CD8-positive, alpha-beta memory T cell (primary cell): ENCODE results near the gene PGBD5. TPM values are rescaled to one million over a fixed set of nuclear protein-coding genes. Genes with fewer than 3 reads are reported as not detected.
"Not testable (repeated sequence)": the region's sequence is repeated elsewhere in the genome, so short reads cannot be mapped to it uniquely, and the experiment has no call there.

ENCODE experiments used
- CTCF ChIA-PET: fragments of 350-600 bp; sonication (Branson Sonifier 250); formaldehyde crosslinking; loops from one replicate; lab custom pipeline; 2021; ENCODE audit warnings: antibody characterized with exemption; lab: Charles Lee
- POLR2A ChIA-PET: fragments of 350-600 bp; sonication (Branson Sonifier 250); formaldehyde crosslinking; loops from one replicate; lab custom pipeline; 2021; ENCODE audit warnings: antibody characterized with exemption; lab: Charles Lee
- DNase-seq, 5 donors: peaks; one replicate each; pipeline versions ENCODE4 v3.0.0 to v3.0.0-alpha.2; 2020 to 2022; ENCODE audit warnings: mixed read lengths in 1 of 5
- H3K27ac ChIP-seq: one replicate; pipeline ENCODE4 v1.7.0; 2013; ENCODE audit warnings: low read depth, mild to moderate bottlenecking, low read length, moderate library complexity
- H3K27me3 ChIP-seq: 2 replicates; pipeline ENCODE4 v1.7.0; 2013; ENCODE audit warnings: low read length, mild to moderate bottlenecking; ENCODE audit not compliant: insufficient read depth, poor library complexity, severe bottlenecking
- H3K36me3 ChIP-seq: 2 replicates; pipeline ENCODE4 v1.7.0; 2013; ENCODE audit warnings: mild to moderate bottlenecking, low read length, moderate library complexity; ENCODE audit not compliant: insufficient read depth
- H3K4me1 ChIP-seq: 2 replicates; pipeline ENCODE4 v1.7.0; 2013; ENCODE audit warnings: mild to moderate bottlenecking, low read length, moderate library complexity; ENCODE audit not compliant: insufficient read depth
- H3K4me3 ChIP-seq: 2 replicates; pipeline ENCODE4 v1.7.0; 2013; ENCODE audit warnings: mild to moderate bottlenecking, low read length
- H3K9me3 ChIP-seq: 2 replicates; pipeline ENCODE4 v1.7.0; 2013; ENCODE audit warnings: mild to moderate bottlenecking, low read length
- H3K27ac Mint-ChIP-seq, 8 donors: one replicate each; pipeline ENCODE4 v1.8.0; 2020 to 2021; ENCODE audit warnings: mixed read lengths in 8 of 8, mild to moderate bottlenecking in 6 of 8, inconsistent platforms in 3 of 8, moderate library complexity in 3 of 8
- H3K27me3 Mint-ChIP-seq, 2 donors: one replicate each; pipeline ENCODE4 v1.8.0; 2020 to 2021; ENCODE audit warnings: mixed read lengths in 2 of 2, mild to moderate bottlenecking in 1 of 2, moderate library complexity in 1 of 2
- H3K36me3 Mint-ChIP-seq, 3 donors: one replicate each; pipeline ENCODE4 v1.8.0; 2020 to 2021; ENCODE audit warnings: mixed read lengths in 3 of 3, inconsistent platforms in 1 of 3, mild to moderate bottlenecking in 1 of 3
- H3K4me1 Mint-ChIP-seq, 3 donors: one replicate each; pipeline ENCODE4 v1.8.0; 2020 to 2021; ENCODE audit warnings: mixed read lengths in 3 of 3, inconsistent platforms in 1 of 3, mild to moderate bottlenecking in 1 of 3
- H3K4me3 Mint-ChIP-seq, 7 donors: one replicate each; pipeline ENCODE4 v1.8.0; 2020 to 2021; ENCODE audit warnings: mixed read lengths in 7 of 7, mild to moderate bottlenecking in 6 of 7, moderate library complexity in 4 of 7, inconsistent platforms in 2 of 7
- H3K9me3 Mint-ChIP-seq, 5 donors: one replicate each; pipeline ENCODE4 v1.8.0; 2020 to 2022; ENCODE audit warnings: mixed read lengths in 5 of 5, mild to moderate bottlenecking in 3 of 5, moderate library complexity in 2 of 5, inconsistent platforms in 1 of 5
- polyA plus RNA-seq: library from polyadenylated mRNA; unstranded; fragments of 300-500 nt; fragmentation: Illumina TruSeq; gene quantifications from one replicate; pipeline ENCODE4 v1.2.3, GENCODE V29; 2021
- total RNA-seq, 2 experiments: library from RNA; stranded (reverse); gene quantifications; one replicate each; pipeline ENCODE4 v1.2.3, GENCODE V29; 2021

The PGBD5 gene, protein sequence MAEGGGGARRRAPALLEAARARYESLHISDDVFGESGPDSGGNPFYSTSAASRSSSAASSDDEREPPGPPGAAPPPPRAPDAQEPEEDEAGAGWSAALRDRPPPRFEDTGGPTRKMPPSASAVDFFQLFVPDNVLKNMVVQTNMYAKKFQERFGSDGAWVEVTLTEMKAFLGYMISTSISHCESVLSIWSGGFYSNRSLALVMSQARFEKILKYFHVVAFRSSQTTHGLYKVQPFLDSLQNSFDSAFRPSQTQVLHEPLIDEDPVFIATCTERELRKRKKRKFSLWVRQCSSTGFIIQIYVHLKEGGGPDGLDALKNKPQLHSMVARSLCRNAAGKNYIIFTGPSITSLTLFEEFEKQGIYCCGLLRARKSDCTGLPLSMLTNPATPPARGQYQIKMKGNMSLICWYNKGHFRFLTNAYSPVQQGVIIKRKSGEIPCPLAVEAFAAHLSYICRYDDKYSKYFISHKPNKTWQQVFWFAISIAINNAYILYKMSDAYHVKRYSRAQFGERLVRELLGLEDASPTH
- not detected for total RNA-seq
- not detected for polyA plus RNA-seq

DNA sequence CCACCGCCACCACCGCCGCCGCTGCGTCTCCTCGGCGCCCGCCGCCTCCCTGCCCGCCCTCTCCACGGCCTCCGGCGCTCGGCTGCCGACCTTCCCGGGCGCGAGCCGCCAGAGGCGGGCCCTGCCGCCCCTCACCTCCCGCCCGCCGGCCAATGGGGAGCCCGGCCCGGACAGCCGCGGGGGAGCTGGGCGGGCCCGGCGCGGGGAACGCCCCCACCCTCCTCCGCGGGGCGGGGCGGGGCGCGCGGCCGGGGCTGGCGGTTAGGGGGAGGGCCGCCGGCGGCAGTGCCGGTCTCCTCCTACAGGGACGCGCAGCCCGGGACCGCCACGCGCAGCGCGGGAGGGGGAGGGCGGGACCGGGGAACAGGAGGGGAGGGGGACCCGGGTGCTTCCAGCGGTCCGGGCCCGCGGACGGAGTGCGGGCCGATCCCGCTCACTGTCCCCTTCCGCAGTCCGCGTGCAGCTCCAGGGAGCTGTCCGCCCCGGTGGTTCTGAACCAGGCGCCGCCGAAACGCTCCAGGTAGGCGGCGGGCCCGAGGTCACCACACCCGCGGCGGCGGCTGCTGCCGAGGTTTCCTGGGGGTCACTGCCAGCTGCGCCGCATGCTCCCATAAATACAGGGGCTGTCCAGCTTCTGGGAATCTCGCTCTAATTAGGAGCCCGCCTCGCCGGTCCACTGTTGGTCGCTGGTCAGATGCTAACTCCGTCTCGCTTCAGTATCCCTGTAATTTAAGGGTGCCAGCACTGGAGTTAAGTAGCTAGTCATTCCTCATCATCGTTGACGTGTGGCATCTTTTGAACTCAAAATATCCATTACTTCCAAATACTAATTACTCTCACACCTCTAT is at the start of gene PGBD5:
Gene PGBD5 (minus strand): TSS at position 87 of the 848 bp plus-strand sequence. CDS start 404 bp downstream, outside the sequence.
- POLR2A ChIA-PET: no interaction called here
- H3K4me1 Mint-ChIP-seq: peaks cover 10 to 14% (median 12%) of the 10 kb centered on the region in 3 donors
- H3K4me1 ChIP-seq: no peaks in the 10 kb centered on the region
- peaks cover 52 to 64% of the 10 kb centered on the region in 2 donors for H3K27me3 Mint-ChIP-seq
- H3K27ac ChIP-seq: no peak within 1 kb of the TSS
- no peaks in the 10 kb centered on the region for H3K36me3 ChIP-seq
- peaks cover 0 to 2% (median 0%) of the 10 kb centered on the region in 3 donors for H3K36me3 Mint-ChIP-seq
- peak within 1 kb of the TSS in 2 of 8 donors; percentile 15 to 74 for H3K27ac Mint-ChIP-seq
- DNase-seq: peak; percentile 1 to 52 (median 20)
- H3K4me3 ChIP-seq: no peak within 1 kb of the TSS
- peaks cover 32% of the 10 kb centered on the region for H3K27me3 ChIP-seq
- H3K9me3 Mint-ChIP-seq: peaks cover 0 to 7% (median 1%) of the 10 kb centered on the region in 5 donors
- CTCF ChIA-PET: no interaction called here
- H3K9me3 ChIP-seq: no peaks in the 10 kb centered on the region
- H3K4me3 Mint-ChIP-seq: peak within 1 kb of the TSS; percentile 61 to 89 (median 82)

DNA sequence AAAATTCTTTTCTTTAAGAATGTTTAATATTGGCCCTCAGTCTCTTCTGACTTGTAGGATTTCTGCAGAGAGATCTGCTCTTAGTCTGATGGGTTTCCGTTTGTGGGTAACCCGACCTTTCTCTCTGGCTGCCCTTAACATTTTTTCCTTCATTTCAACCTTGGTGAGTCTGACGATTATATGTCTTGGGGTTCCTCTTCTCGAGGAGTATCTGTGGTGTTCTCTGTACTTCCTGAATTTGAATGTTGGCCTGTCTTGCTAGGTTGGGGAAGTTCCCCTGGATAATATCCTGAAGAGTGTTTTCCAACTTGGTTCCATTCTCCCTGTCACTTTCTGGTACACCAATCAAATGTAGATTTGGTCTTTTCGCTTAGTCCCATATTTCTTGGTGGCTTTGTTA is 48.8 kb upstream of the PGBD5 start:
- H3K4me1 Mint-ChIP-seq, H3K27me3 ChIP-seq: not testable (repeated sequence)
- peaks cover 29 to 74% of the 10 kb centered on the region in 2 donors for H3K27me3 Mint-ChIP-seq

DNA sequence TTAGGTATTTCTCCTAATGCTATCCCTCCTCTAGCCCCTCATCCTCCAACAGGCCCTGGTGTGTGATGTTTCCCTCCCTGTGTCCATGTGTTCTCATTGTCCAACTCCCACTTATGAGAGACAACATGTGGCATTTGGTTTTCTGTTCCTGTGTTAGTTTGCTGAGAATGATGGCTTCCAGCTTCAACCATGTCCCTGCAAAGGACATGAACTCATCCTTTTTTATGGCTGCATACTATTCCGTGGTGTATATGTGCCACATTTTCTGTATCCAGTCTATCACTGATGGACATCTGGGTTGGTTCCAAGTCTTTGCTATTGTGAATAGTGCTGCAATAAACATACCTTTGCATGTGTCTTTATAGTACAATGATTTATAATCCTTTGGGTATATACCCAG is 44.6 kb upstream of the PGBD5 start:
- POLR2A ChIA-PET, H3K4me1 Mint-ChIP-seq, CTCF ChIA-PET, H3K36me3 ChIP-seq, H3K9me3 ChIP-seq, DNase-seq, H3K36me3 Mint-ChIP-seq, H3K27ac Mint-ChIP-seq, H3K4me3 ChIP-seq, H3K27me3 ChIP-seq, H3K4me3 Mint-ChIP-seq, H3K4me1 ChIP-seq, H3K27ac ChIP-seq: not testable (repeated sequence)
- Mint-ChIP-seq H3K9me3 (peaks cover 0 to 18% (median 10%) of the 10 kb centered on the region in 5 donors), H3K27me3 (peaks cover 23 to 47% of the 10 kb centered on the region in 2 donors)

More for the DNA sequence above, 48.8 kb upstream of the PGBD5 start:
- CTCF ChIA-PET, H3K36me3 ChIP-seq, POLR2A ChIA-PET, DNase-seq, H3K4me1 ChIP-seq, H3K27ac Mint-ChIP-seq, H3K4me3 Mint-ChIP-seq, H3K9me3 ChIP-seq, H3K4me3 ChIP-seq, H3K36me3 Mint-ChIP-seq, H3K27ac ChIP-seq: not testable (repeated sequence)
- peaks cover 0 to 15% (median 8%) of the 10 kb centered on the region in 5 donors for H3K9me3 Mint-ChIP-seq

DNA sequence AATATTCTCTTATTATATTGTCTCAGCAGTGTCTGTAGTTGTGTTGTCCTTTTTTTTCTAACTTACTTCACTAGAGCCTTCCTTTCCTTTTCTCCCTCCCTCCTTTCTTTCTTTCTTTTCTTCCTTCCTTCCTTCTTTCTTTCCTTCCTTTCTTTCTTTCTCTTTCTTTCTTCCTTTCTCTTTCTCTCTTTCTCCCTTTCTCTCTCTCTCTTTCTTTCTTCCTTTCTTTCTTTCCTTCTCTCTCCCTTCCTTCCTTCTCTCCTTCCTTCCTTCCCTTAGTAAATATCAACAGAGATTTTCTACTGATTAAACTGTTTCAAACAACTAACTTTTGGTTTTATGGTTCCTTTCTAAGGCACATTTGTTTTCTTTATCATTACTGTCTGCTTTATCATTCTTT is 43.1 kb upstream of the PGBD5 start:
- H3K9me3 ChIP-seq: no peaks in the 10 kb centered on the region
- H3K36me3 ChIP-seq: no peaks in the 10 kb centered on the region
- no peak overlapping the region for H3K27ac ChIP-seq
- no peak for DNase-seq
- Mint-ChIP-seq H3K27ac (no peak overlapping the region), H3K9me3 (peaks cover 0 to 16% (median 7%) of the 10 kb centered on the region in 5 donors), H3K4me1 (no peaks in the 10 kb centered on the region), H3K36me3 (no peaks in the 10 kb centered on the region), H3K4me3 (no peak overlapping the region), H3K27me3 (peaks cover 17 to 33% of the 10 kb centered on the region in 2 donors)
- no peak overlapping the region for H3K4me3 ChIP-seq
- no peaks in the 10 kb centered on the region for H3K4me1 ChIP-seq
- H3K27me3 ChIP-seq: no peaks in the 10 kb centered on the region
- ChIA-PET CTCF (no interaction called here), POLR2A (no interaction called here)

DNA sequence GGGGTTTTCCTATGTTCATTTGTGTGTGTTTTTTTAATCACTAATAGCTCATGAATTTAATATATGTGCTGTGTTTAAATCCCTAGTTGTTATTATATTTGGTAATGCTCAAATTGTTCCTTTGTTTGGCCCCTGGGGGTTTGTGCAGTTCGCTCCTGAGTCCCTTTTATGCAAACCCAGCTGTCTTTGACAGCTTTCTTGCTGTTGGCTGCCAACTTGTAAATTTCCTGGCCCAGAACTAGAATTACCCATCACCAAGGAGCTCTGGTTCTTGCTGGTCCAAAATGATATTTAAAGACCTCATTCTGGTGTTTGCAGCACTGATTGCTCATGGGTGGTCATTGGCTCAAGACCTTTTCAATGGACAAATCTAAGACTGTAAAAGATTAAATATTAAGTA is 39.6 kb upstream of the PGBD5 start:
- H3K27me3 ChIP-seq: no peaks in the 10 kb centered on the region
- H3K9me3 Mint-ChIP-seq: peaks cover 0 to 9% (median 2%) of the 10 kb centered on the region in 5 donors
- no peaks in the 10 kb centered on the region for H3K36me3 ChIP-seq
- no peak overlapping the region for H3K27ac ChIP-seq
- no peak for DNase-seq
- no peaks in the 10 kb centered on the region for H3K36me3 Mint-ChIP-seq
- CTCF ChIA-PET: no interaction called here
- H3K27ac Mint-ChIP-seq: no peak overlapping the region
- no peak overlapping the region for H3K4me3 ChIP-seq
- H3K9me3 ChIP-seq: no peaks in the 10 kb centered on the region
- peaks cover 6 to 29% of the 10 kb centered on the region in 2 donors for H3K27me3 Mint-ChIP-seq
- H3K4me1 Mint-ChIP-seq: no peaks in the 10 kb centered on the region
- no peak overlapping the region for H3K4me3 Mint-ChIP-seq
- POLR2A ChIA-PET: no interaction called here
- no peaks in the 10 kb centered on the region for H3K4me1 ChIP-seq

DNA sequence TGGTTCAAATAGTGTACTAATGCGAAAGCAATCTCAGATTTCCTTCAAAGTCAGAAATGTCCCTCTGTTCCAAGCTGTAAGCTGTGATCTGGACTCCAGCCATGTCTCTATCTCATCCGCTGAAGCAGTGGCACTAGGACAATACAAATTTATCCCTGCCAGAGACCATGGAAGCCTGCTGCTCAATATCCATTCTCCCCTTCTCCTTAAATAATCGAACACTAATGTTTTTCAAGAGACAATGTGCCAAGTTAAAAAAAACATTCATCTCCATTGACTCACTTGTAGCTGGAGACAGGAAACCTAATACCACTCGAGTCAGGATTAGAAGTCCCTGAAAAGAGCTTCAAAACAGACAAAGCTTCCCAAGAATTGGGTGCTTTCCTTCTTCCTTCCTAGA is 38.5 kb upstream of the PGBD5 start:
- H3K4me1 Mint-ChIP-seq: no peaks in the 10 kb centered on the region
- no peak overlapping the region for H3K27ac Mint-ChIP-seq
- Histone ChIP-seq H3K27ac (no peak overlapping the region), H3K9me3 (no peaks in the 10 kb centered on the region), H3K4me3 (no peak overlapping the region), H3K4me1 (no peaks in the 10 kb centered on the region), H3K27me3 (no peaks in the 10 kb centered on the region), H3K36me3 (no peaks in the 10 kb centered on the region)
- peaks cover 10 to 38% of the 10 kb centered on the region in 2 donors for H3K27me3 Mint-ChIP-seq
- H3K9me3 Mint-ChIP-seq: peaks cover 0 to 7% (median 3%) of the 10 kb centered on the region in 5 donors
- CTCF ChIA-PET: no interaction called here
- no peak overlapping the region for H3K4me3 Mint-ChIP-seq
- POLR2A ChIA-PET: no interaction called here
- H3K36me3 Mint-ChIP-seq: no peaks in the 10 kb centered on the region
- no peak for DNase-seq

DNA sequence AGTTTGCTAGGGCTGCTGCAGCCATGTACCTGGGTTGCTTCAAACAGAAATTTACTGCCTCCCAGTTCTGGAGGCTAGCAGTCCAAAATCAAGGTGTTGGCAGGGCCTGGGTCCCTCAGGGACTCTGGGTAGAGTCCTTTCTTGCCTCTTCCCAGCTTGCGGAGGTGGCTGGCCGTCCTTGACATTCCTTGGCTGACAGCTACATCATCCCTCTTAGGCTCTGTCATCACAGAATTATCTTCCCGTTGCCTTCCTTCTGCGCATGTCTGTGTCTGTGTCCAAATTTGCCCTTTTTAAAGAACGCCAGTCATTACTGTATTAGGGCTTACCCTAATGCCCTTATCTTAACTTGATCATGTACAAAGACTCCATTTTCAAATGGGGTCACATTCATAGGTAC is 37.6 kb upstream of the PGBD5 start:
- H3K27ac ChIP-seq: no peak overlapping the region
- no peak for DNase-seq
- no peaks in the 10 kb centered on the region for H3K9me3 ChIP-seq
- H3K27me3 Mint-ChIP-seq: peaks cover 10 to 46% of the 10 kb centered on the region in 2 donors
- no peaks in the 10 kb centered on the region for H3K4me1 ChIP-seq
- H3K36me3 Mint-ChIP-seq: no peaks in the 10 kb centered on the region
- no peak overlapping the region for H3K27ac Mint-ChIP-seq
- H3K9me3 Mint-ChIP-seq: peaks cover 0 to 5% (median 0%) of the 10 kb centered on the region in 5 donors
- no peak overlapping the region for H3K4me3 ChIP-seq
- ChIA-PET CTCF (no interaction called here), POLR2A (no interaction called here)
- H3K4me1 Mint-ChIP-seq: no peaks in the 10 kb centered on the region
- no peaks in the 10 kb centered on the region for H3K27me3 ChIP-seq
- H3K36me3 ChIP-seq: no peaks in the 10 kb centered on the region
- H3K4me3 Mint-ChIP-seq: no peak overlapping the region

DNA sequence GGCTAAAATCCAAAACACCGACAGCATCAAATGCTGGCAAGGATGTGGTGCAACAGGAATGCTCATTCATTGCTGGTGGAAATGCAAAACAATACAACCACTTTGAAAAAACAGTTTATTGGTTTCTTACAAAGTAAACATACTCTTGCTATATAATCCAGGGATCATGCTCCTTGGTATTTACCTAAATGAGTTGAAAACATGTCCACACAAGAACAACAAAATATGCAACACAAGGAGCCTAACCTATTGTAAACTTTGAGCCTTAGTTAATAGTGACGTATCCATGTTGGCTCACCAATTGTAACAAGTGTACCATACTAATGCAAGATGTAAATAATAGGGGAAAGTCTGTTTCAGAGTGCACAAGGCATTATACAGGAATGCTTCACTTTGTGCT is 37.2 kb upstream of the PGBD5 start:
- Mint-ChIP-seq H3K36me3 (no peaks in the 10 kb centered on the region), H3K4me3 (no peak overlapping the region), H3K27ac (no peak overlapping the region), H3K9me3 (peaks cover 0 to 2% (median 0%) of the 10 kb centered on the region in 5 donors), H3K4me1 (no peaks in the 10 kb centered on the region), H3K27me3 (peaks cover 12 to 47% of the 10 kb centered on the region in 2 donors)
- Histone ChIP-seq H3K4me1 (no peaks in the 10 kb centered on the region), H3K36me3 (no peaks in the 10 kb centered on the region), H3K27me3 (no peaks in the 10 kb centered on the region), H3K4me3 (no peak overlapping the region), H3K27ac (no peak overlapping the region), H3K9me3 (no peaks in the 10 kb centered on the region)
- no peak for DNase-seq
- CTCF ChIA-PET: no interaction called here
- POLR2A ChIA-PET: no interaction called here
